Epithelial cell of proximal tubule (primary cell): Measurements from ENCODE around the gene NRSN2. TPM values are rescaled to one million over a fixed set of nuclear protein-coding genes. Genes with fewer than 3 reads are reported as not detected.
A peak's percentile ranks its signal among the peaks of the same experiment; 100 is the strongest.

ENCODE experiments used
- DNase-seq: peaks from one replicate; pipeline ENCODE4 v3.0.0-alpha.2; 2011; ENCODE audit warnings: low read depth
- H3K4me3 ChIP-seq: 2 replicates; pipeline ENCODE4 v1.5.1; 2011; ENCODE audit warnings: low read depth, mild to moderate bottlenecking, low read length
- CTCF ChIP-seq: conservative IDR thresholded peaks from 2 replicates; pipeline ENCODE4 v1.5.1; 2012; ENCODE audit warnings: low read depth, mild to moderate bottlenecking, low read length
- total RNA-seq: library from RNA; depleted of rRNA; stranded (reverse); fragments of >200 nt; gene quantifications from 2 replicates; pipeline ENCODE4 v1.2.3, GENCODE V29; 2015

NRSN2 gene
- total RNA-seq, 1 donor from 2014 or later: 52.4 TPM

- no peak for TF ChIP-seq CTCF
- H3K4me3 ChIP-seq: no peak overlapping the region
- no peak for DNase-seq
Measured at GRCh38 chr20:397432-398237, 50.7 kb downstream of the NRSN2 start.

- H3K4me3 ChIP-seq: no peak overlapping the region
- no peak for TF ChIP-seq CTCF
Measured at GRCh38 chr20:399182-399707, 52.3 kb downstream of the NRSN2 start.

GRCh38 chr20:400128-400453 is 53.2 kb downstream of the NRSN2 start:
- H3K4me3 ChIP-seq: no peak overlapping the region
- no peak for DNase-seq
- no peak for TF ChIP-seq CTCF

More at GRCh38 chr20:399182-399707, 52.3 kb downstream of the NRSN2 start:
- no peak for DNase-seq

- no peak for DNase-seq
- no peak for TF ChIP-seq CTCF
- H3K4me3 ChIP-seq: no peak overlapping the region
Measured at GRCh38 chr20:400454-401275, 53.8 kb downstream of the NRSN2 start.

GRCh38 chr20:401682-402495 is 55.0 kb downstream of the NRSN2 start:
- DNase-seq: peak; percentile 100
- no peak overlapping the region for H3K4me3 ChIP-seq
- TF ChIP-seq CTCF: no peak

GRCh38 chr20:402496-402885 is 55.6 kb downstream of the NRSN2 start:
- no peak for DNase-seq
- H3K4me3 ChIP-seq: no peak overlapping the region
- no peak for TF ChIP-seq CTCF
